Mammary epithelial cell (primary cell): Measurements from ENCODE around the gene AIFM2.

Experiments
- CTCF ChIP-seq, 2 donors: IDR thresholded peaks in 1 of 2; conservative IDR thresholded peaks in 1 of 2; 2 replicates each; pipeline ENCODE4 v1.5.1; 2011 to 2012; ENCODE audit warnings: inconsistent platforms in 2 of 2, low read length in 2 of 2, mild to moderate bottlenecking in 2 of 2, control low read depth in 1 of 2, low read depth in 1 of 2; ENCODE audit not compliant: insufficient read depth in 1 of 2; ENCODE audit errors: extremely low read depth in 1 of 2
- EZH2 ChIP-seq: IDR thresholded peaks from 2 replicates; pipeline ENCODE4 v1.6.1; 2012; ENCODE audit warnings: low read length, inconsistent platforms, borderline replicate concordance

GRCh38 chr10:70078329-70078728 is 54.3 kb downstream of the AIFM2 start:
- TF ChIP-seq EZH2 (no peak), CTCF (conservative IDR thresholded peaks at IDR 0.05 in 1 of 2, IDR thresholded peaks at IDR 0.05 in 1 of 2; ENCODE audit: extremely low read depth in 1 of 2, insufficient read depth in 1 of 2, low read depth in 1 of 2, low read length in 2 of 2) (no peak)
